ENCODE results near the gene ATXN10. TPM values are rescaled to one million over a fixed set of nuclear protein-coding genes. Genes with fewer than 3 reads are reported as not detected.

The ATXN10 gene
- total and polyA plus RNA-seq, 2 of the 8 experiments (the other 6 are each of a cell fraction or from before 2014, with no cell fraction given), result 134 to 210 TPM

GRCh38 chr22:45708145-45708544 is 36.5 kb downstream of the ATXN10 start:
- no peak overlapping the region for H3K14ac ChIP-seq (ENCODE audit: insufficient read length)
- no peak overlapping the region for H3K4ac ChIP-seq (replicated peaks; ENCODE audit: insufficient read length, low read depth, low read length)
- no peak overlapping the region for H2BK5ac ChIP-seq (ENCODE audit: low read depth, low read length)
- FAIRE-seq, result no peak
- peaks cover 8% of the 10 kb centered on the region; the same call in 1 of the 2 replicates for H3K79me1 ChIP-seq (ENCODE audit: low read depth, low read length)
- no peak overlapping the region for H2AK5ac ChIP-seq (ENCODE audit: low read depth, low read length)
- no peak overlapping the region for H4K8ac ChIP-seq (ENCODE audit: extremely low read depth, insufficient read depth, low read length)
- no peak overlapping the region for H3K27ac ChIP-seq (ENCODE audit: low read depth, low read length)
- H3K36me3 ChIP-seq (ENCODE audit: control insufficient read depth in 2 of 4, insufficient read depth in 4 of 4, low read length in 3 of 4), result peaks cover 0 to 12% (median 5%) of the 10 kb centered on the region in 4 experiments; a peak in 5 of 8 replicates
- no peaks in the 10 kb centered on the region for H3K23me2 ChIP-seq (ENCODE audit: low read depth, low read length)
- DNase-seq (ENCODE audit: low read depth in 1 of 2, low spot score in 2 of 2), result no peak
- H4K5ac ChIP-seq (ENCODE audit: insufficient read length, low read depth, low read length), result no peak overlapping the region
- no peak overlapping the region for H3K4me2 ChIP-seq (ENCODE audit: insufficient read depth in 1 of 2, low read depth in 2 of 2, low read length in 2 of 2)
- POLR2A ChIA-PET (ENCODE audit: partially characterized antibody), result no interaction called here
- no peak overlapping the region for H2BK12ac ChIP-seq (ENCODE audit: low read depth, low read length)
- no peak overlapping the region for H3K56ac ChIP-seq (replicated peaks; ENCODE audit: insufficient read length, low read depth, low read length)
- CTCF ChIA-PET (ENCODE audit: partially characterized antibody), result no interaction called here
- peaks cover 6% of the 10 kb centered on the region in 2 experiments for H4K20me1 ChIP-seq (replicated peaks in 1 of 2; ENCODE audit: control insufficient read depth in 1 of 2, insufficient read depth in 2 of 2, low read length in 2 of 2)
- H2BK20ac ChIP-seq (ENCODE audit: low read length), result no peak overlapping the region
- H2BK120ac ChIP-seq (replicated peaks; ENCODE audit: low read depth, low read length), result no peak overlapping the region
- H3K9ac ChIP-seq (replicated peaks in 1 of 4; ENCODE audit: extremely low read depth in 1 of 4, low read depth in 3 of 4, low read length in 3 of 4), result no peak overlapping the region
- no peak overlapping the region for H3K18ac ChIP-seq (ENCODE audit: extremely low read depth, low read length)
- H3K9me3 ChIP-seq (ENCODE audit: insufficient read depth in 2 of 2, low read depth in 1 of 2, low read length in 1 of 2), result no peaks in the 10 kb centered on the region
- no peak overlapping the region for H4K91ac ChIP-seq (replicated peaks; ENCODE audit: insufficient read length, low read length)
- H2BK15ac ChIP-seq (ENCODE audit: low read length), result no peak overlapping the region
- H3K27me3 ChIP-seq (replicated peaks in 1 of 4; ENCODE audit: control insufficient read depth in 3 of 4, extremely low read depth in 1 of 4, insufficient read depth in 3 of 4, low read length in 3 of 4), result no peaks in the 10 kb centered on the region
- H3K4me1 ChIP-seq (replicated peaks in 1 of 4; ENCODE audit: control insufficient read depth in 3 of 4, insufficient read depth in 4 of 4, low read length in 3 of 4), result peaks cover 0 to 5% (median 0%) of the 10 kb centered on the region in 4 experiments; a peak in 1 of 7 replicates
- H3K79me2 ChIP-seq (ENCODE audit: control insufficient read depth in 1 of 2, insufficient read depth in 2 of 2, low read length in 2 of 2), result peaks cover 0 to 31% of the 10 kb centered on the region in 2 experiments; a peak in 1 of 4 replicates
- H3K23ac ChIP-seq (ENCODE audit: insufficient read length), result no peak overlapping the region
- WGBS, 2 experiments (ENCODE audit: extremely low coverage in 1 of 2, insufficient coverage in 1 of 2, insufficient read length in 1 of 2, insufficient replicate concordance in 2 of 2, low coverage in 1 of 2, low lambda C conversion rate in 2 of 2, missing lambda C conversion rate in 1 of 2), result 77% methylated on average over 2 of the region's 2 CpGs; no CpG with 5 or more reads in 1 of the 2 experiments
- no peak overlapping the region for H2AFZ ChIP-seq (ENCODE audit: low read length)
- H3K4me3 ChIP-seq (ENCODE audit: extremely low read depth in 1 of 4, insufficient read depth in 2 of 4, low read depth in 3 of 4, low read length in 4 of 4), result no peak overlapping the region
- TF ChIP-seq NANOG (IDR thresholded peaks at IDR 0.05; ENCODE audit: insufficient read depth, low read depth, low read length, poor library complexity, severe bottlenecking) (no peak), JUN (IDR thresholded peaks at IDR 0.05; ENCODE audit: low read depth, low read length) (no peak), RFX5 (IDR thresholded peaks at IDR 0.05; ENCODE audit: borderline replicate concordance, low read depth, low read length) (no peak), CHD1 (IDR thresholded peaks at IDR 0.05; ENCODE audit: low read depth, low read length) (no peak), TCF12 (IDR thresholded peaks at IDR 0.05; ENCODE audit: low read depth, low read length) (no peak), ATF3 (IDR thresholded peaks at IDR 0.05; ENCODE audit: insufficient read depth, low read depth, low read length) (no peak), EGR1 (IDR thresholded peaks at IDR 0.05; ENCODE audit: borderline replicate concordance, low read depth, low read length) (no peak), CTCF (IDR thresholded peaks at IDR 0.05; ENCODE audit: control extremely low read depth in 1 of 3, insufficient read depth in 1 of 3, low read depth in 1 of 3, low read length in 3 of 3) (no peak), CBX5 (IDR thresholded peaks at IDR 0.05; ENCODE audit: low read depth, low read length) (no peak), SIX5 (IDR thresholded peaks at IDR 0.05; ENCODE audit: low read depth, low read length) (no peak), TBP (IDR thresholded peaks at IDR 0.05; ENCODE audit: low read depth, low read length) (no peak), CREB1 (IDR thresholded peaks at IDR 0.05) (no peak)

All from H1 (cell line).